ENCODE results near the gene SNRK.

DNA sequence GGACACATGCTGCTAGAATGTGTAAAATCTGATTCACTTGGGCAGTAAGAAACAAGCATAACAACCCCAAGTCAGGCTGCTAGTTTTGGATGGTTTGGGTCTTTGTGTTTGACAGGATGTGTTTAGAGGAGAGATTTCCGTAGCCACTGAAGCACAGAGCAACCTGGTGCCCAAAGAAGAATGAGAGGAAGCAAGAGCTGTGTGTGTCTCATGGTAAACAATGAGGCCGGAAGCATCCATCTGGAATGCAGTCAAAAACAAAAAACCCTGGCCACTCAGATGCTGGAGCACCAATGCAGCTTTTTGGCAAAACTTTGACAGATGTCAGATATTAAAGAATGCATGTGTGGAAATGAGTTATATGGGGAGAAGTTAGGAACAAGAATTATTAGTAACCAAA, 39.4 kb upstream of the SNRK start:
- TF ChIP-seq, protein P1, sequence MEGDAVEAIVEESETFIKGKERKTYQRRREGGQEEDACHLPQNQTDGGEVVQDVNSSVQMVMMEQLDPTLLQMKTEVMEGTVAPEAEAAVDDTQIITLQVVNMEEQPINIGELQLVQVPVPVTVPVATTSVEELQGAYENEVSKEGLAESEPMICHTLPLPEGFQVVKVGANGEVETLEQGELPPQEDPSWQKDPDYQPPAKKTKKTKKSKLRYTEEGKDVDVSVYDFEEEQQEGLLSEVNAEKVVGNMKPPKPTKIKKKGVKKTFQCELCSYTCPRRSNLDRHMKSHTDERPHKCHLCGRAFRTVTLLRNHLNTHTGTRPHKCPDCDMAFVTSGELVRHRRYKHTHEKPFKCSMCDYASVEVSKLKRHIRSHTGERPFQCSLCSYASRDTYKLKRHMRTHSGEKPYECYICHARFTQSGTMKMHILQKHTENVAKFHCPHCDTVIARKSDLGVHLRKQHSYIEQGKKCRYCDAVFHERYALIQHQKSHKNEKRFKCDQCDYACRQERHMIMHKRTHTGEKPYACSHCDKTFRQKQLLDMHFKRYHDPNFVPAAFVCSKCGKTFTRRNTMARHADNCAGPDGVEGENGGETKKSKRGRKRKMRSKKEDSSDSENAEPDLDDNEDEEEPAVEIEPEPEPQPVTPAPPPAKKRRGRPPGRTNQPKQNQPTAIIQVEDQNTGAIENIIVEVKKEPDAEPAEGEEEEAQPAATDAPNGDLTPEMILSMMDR (IDR thresholded peaks at IDR 0.05): no peak
- TF ChIP-seq, protein P2, sequence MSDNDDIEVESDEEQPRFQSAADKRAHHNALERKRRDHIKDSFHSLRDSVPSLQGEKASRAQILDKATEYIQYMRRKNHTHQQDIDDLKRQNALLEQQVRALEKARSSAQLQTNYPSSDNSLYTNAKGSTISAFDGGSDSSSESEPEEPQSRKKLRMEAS (CRISPR knock-in tag; IDR thresholded peaks at IDR 0.05): no peak
- TF ChIP-seq SMAD3 (CRISPR knock-in tag; IDR thresholded peaks at IDR 0.05; ENCODE audit: borderline replicate concordance) (no peak), ZNF263 (CRISPR knock-in tag; IDR thresholded peaks at IDR 0.05; ENCODE audit: low read depth) (no peak), OVOL2 (CRISPR knock-in tag; IDR thresholded peaks at IDR 0.05; ENCODE audit: borderline replicate concordance) (no peak), ETV6 (CRISPR knock-in tag; IDR thresholded peaks at IDR 0.05) (no peak), ELF4 (CRISPR knock-in tag; IDR thresholded peaks at IDR 0.05; ENCODE audit: low read depth) (no peak), ZNF121 (CRISPR knock-in tag; IDR thresholded peaks at IDR 0.05) (no peak), TEAD4 (CRISPR knock-in tag; IDR thresholded peaks at IDR 0.05) (no peak)
- TF ChIP-seq, protein P3, sequence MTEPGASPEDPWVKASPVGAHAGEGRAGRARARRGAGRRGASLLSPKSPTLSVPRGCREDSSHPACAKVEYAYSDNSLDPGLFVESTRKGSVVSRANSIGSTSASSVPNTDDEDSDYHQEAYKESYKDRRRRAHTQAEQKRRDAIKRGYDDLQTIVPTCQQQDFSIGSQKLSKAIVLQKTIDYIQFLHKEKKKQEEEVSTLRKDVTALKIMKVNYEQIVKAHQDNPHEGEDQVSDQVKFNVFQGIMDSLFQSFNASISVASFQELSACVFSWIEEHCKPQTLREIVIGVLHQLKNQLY (CRISPR knock-in tag; IDR thresholded peaks at IDR 0.05): no peak
- TF ChIP-seq, protein P4, sequence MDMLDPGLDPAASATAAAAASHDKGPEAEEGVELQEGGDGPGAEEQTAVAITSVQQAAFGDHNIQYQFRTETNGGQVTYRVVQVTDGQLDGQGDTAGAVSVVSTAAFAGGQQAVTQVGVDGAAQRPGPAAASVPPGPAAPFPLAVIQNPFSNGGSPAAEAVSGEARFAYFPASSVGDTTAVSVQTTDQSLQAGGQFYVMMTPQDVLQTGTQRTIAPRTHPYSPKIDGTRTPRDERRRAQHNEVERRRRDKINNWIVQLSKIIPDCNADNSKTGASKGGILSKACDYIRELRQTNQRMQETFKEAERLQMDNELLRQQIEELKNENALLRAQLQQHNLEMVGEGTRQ (CRISPR knock-in tag; IDR thresholded peaks at IDR 0.05): no peak

Measured in WTC11 (cell line).